Measurements from ENCODE around the gene ZNF513.

DNA sequence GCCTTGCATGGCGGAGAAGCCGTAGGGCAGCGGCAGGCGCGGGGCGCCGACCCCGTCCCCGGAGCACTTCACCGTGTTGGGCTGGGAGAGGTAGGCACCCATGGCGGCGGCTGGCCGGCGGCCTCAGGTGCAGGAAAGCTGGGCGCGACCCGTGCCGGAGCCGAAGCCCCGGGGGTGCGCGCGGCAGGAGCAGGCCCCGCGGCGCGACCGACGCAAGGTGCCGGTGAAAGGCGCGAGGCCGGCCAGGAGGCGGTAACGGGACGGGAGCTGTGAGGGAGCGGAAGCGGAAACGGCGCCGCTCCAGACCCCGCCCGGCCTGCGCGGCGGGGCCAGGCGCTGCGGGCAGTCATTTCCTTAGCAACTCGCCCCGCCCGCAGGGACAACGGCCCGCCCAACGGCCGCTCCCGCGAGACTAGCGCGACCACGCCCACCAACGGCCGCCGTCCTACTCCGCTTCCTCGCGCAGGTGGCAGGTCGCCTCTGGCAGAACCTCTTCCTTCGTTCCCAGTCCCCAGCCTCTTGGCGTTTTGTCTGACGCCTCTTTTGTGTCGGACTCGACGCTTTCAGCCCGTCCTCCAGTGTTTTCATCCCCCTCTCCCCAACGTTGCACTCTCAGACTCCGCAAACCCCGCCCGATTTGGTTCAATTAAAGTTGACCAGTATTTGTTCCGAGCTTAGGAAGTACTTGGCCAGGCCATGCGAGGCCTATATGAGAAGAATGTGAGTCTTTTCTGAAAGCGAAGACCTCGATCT, 29.0 kb upstream of the ZNF513 start, which contains the start of gene PPM1G:
- TF ChIP-seq EZH2 (IDR thresholded peaks at IDR 0.05; ENCODE audit: borderline replicate concordance) (no peak), EZH2phosphoT487 (IDR thresholded peaks at IDR 0.05; ENCODE audit: low read depth, severe bottlenecking, unreplicated experiment) (no peak)
- TF ChIP-seq, protein P1, sequence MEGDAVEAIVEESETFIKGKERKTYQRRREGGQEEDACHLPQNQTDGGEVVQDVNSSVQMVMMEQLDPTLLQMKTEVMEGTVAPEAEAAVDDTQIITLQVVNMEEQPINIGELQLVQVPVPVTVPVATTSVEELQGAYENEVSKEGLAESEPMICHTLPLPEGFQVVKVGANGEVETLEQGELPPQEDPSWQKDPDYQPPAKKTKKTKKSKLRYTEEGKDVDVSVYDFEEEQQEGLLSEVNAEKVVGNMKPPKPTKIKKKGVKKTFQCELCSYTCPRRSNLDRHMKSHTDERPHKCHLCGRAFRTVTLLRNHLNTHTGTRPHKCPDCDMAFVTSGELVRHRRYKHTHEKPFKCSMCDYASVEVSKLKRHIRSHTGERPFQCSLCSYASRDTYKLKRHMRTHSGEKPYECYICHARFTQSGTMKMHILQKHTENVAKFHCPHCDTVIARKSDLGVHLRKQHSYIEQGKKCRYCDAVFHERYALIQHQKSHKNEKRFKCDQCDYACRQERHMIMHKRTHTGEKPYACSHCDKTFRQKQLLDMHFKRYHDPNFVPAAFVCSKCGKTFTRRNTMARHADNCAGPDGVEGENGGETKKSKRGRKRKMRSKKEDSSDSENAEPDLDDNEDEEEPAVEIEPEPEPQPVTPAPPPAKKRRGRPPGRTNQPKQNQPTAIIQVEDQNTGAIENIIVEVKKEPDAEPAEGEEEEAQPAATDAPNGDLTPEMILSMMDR (IDR thresholded peaks at IDR 0.05; ENCODE audit: poor library complexity), result no peak

Measured in hepatocyte (in vitro differentiated cells).